H1 (cell line): ENCODE results near the gene FAM228B. TPM values are rescaled to one million over a fixed set of nuclear protein-coding genes. Genes with fewer than 3 reads are reported as not detected.
A peak's percentile ranks its signal among the peaks of the same experiment; 100 is the strongest.

Experiments used
- ASH2L ChIP-seq: fragments of 200-600, 300-600 bp; sonication (generic); IDR thresholded peaks from one replicate; pipeline ENCODE4 v1.7.1; 2017; ENCODE audit warnings: low read length
- BACH1 ChIP-seq: IDR thresholded peaks from 2 replicates; pipeline ENCODE4 v1.6.1; 2012; ENCODE audit warnings: low read length, improper control_type of control experiment
- BCL11A ChIP-seq, 2 experiments: IDR thresholded peaks; one replicate each; pipeline ENCODE4 v1.6.1; 2011; ENCODE audit warnings: low read depth in 2 of 2, low read length in 2 of 2, mild to moderate bottlenecking in 2 of 2
- CEBPB ChIP-seq: IDR thresholded peaks from 2 replicates; pipeline ENCODE4 v1.6.1; 2012; ENCODE audit warnings: low read depth, low read length
- CHD2 ChIP-seq: IDR thresholded peaks from 2 replicates; pipeline ENCODE4 v1.6.1; 2012; ENCODE audit warnings: low read length, improper control_type of control experiment
- CTBP2 ChIP-seq: IDR thresholded peaks from 2 replicates; pipeline ENCODE4 v1.7.0; 2011; ENCODE audit warnings: borderline replicate concordance, mild to moderate bottlenecking, moderate library complexity, mixed read lengths, low read length; ENCODE audit not compliant: insufficient read depth, insufficient read length
- EP300 ChIP-seq, 2 experiments: IDR thresholded peaks; 1 replicate in 1 of 2; 2 replicates in 1 of 2; pipeline ENCODE4 v1.6.1; 2011 to 2012; ENCODE audit warnings: low read depth in 2 of 2, low read length in 2 of 2, mild to moderate bottlenecking in 2 of 2, borderline replicate concordance in 1 of 2, inconsistent platforms in 1 of 2, moderate library complexity in 1 of 2
- EZH2 ChIP-seq: fragments of 200-600 bp; sonication (generic); IDR thresholded peaks from 2 replicates; pipeline ENCODE4 v1.7.1; 2012; ENCODE audit warnings: low read depth, mild to moderate bottlenecking, moderate library complexity, low read length, inconsistent platforms; ENCODE audit not compliant: severe bottlenecking
- GABPA ChIP-seq: IDR thresholded peaks from 2 replicates; pipeline ENCODE4 v1.6.1; 2011; ENCODE audit warnings: mild to moderate bottlenecking, low read length, moderate library complexity, borderline replicate concordance; ENCODE audit not compliant: insufficient read depth
- JUN ChIP-seq: IDR thresholded peaks from 2 replicates; pipeline ENCODE4 v1.6.1; 2011; ENCODE audit warnings: low read depth, mild to moderate bottlenecking, improper control_type of control experiment, low read length
- JUND ChIP-seq: IDR thresholded peaks from 2 replicates; pipeline ENCODE4 v1.6.1; 2011; ENCODE audit warnings: mild to moderate bottlenecking, improper control_type of control experiment, low read length
- KDM1A ChIP-seq: fragments of 200-600, 300-600 bp; sonication (generic); IDR thresholded peaks from 2 replicates; pipeline ENCODE4 v1.7.1; 2016; ENCODE audit warnings: mild to moderate bottlenecking, low read length, borderline replicate concordance
- MAX ChIP-seq: IDR thresholded peaks from 2 replicates; pipeline ENCODE4 v1.6.1; 2012; ENCODE audit warnings: inconsistent platforms
- NRF1 ChIP-seq: IDR thresholded peaks from 2 replicates; pipeline ENCODE4 v1.6.1; 2011; ENCODE audit warnings: mild to moderate bottlenecking, low read depth, low read length, improper control_type of control experiment
- PHF8 ChIP-seq: fragments of 200-600 bp; sonication (generic); conservative IDR thresholded peaks from 2 replicates; pipeline ENCODE4 v1.7.1; 2012; ENCODE audit warnings: low read depth, mild to moderate bottlenecking, inconsistent platforms, low read length, moderate library complexity
- POLR2A ChIP-seq, 2 experiments: IDR thresholded peaks; 1 replicate in 1 of 2; 2 replicates in 1 of 2; pipeline ENCODE4 v1.6.1; 2011; ENCODE audit warnings: low read depth in 2 of 2, low read length in 2 of 2, mild to moderate bottlenecking in 2 of 2; ENCODE audit errors: control extremely low read depth in 1 of 2
- POLR2AphosphoS5 ChIP-seq: IDR thresholded peaks from 2 replicates; pipeline ENCODE4 v1.6.1; 2011; ENCODE audit warnings: low read depth, low read length
- RAD21 ChIP-seq, 2 experiments: IDR thresholded peaks in 1 of 2; conservative IDR thresholded peaks in 1 of 2; 2 replicates each; pipeline ENCODE4 v1.6.1; 2011; ENCODE audit warnings: low read depth in 2 of 2, low read length in 2 of 2, improper control_type of control experiment in 1 of 2, inconsistent platforms in 1 of 2, mild to moderate bottlenecking in 1 of 2, moderate library complexity in 1 of 2
- RFX5 ChIP-seq: IDR thresholded peaks from 2 replicates; pipeline ENCODE4 v1.6.1; 2011; ENCODE audit warnings: low read depth, low read length, improper control_type of control experiment, borderline replicate concordance
- RNF2 ChIP-seq: fragments of 200-900, 300-1000 bp; sonication (generic); IDR thresholded peaks from 2 replicates; pipeline ENCODE4 v1.7.1; 2016; ENCODE audit warnings: borderline replicate concordance, low read depth, mild to moderate bottlenecking, antibody characterized with exemption, low read length; ENCODE audit not compliant: poor library complexity, severe bottlenecking; ENCODE audit errors: missing control alignments
- SAP30 ChIP-seq: fragments of 300-600 bp; sonication (generic); IDR thresholded peaks from 2 replicates; pipeline ENCODE4 v1.7.1; 2012; ENCODE audit warnings: low read length, moderate library complexity, mild to moderate bottlenecking, inconsistent platforms; ENCODE audit not compliant: insufficient read depth, insufficient replicate concordance
- SP4 ChIP-seq: IDR thresholded peaks from 2 replicates; pipeline ENCODE4 v1.6.1; 2012; ENCODE audit warnings: low read length, inconsistent platforms
- ZNF274 ChIP-seq: IDR thresholded peaks from 2 replicates; pipeline ENCODE4 v1.7.0; 2012; ENCODE audit warnings: low read length, borderline replicate concordance; ENCODE audit errors: extremely low read depth
- polyA plus RNA-seq, 7 experiments: library from polyadenylated mRNA; depleted of rRNA in 3 of 7; stranded (reverse) in 5 of 7; unstranded in 2 of 7; fragments of >200 nt in 5 of 7; fragments of 200-250 nt in 2 of 7; gene quantifications; 1 replicate in 5 of 7; 2 replicates in 1 of 7; 4 replicates in 1 of 7; pipeline versions ENCODE4 v1.2.1 to v1.2.3, GENCODE V29; 2011 to 2013; ENCODE audit warnings: missing spikeins in 2 of 7, mixed read lengths in 2 of 7
- total RNA-seq: library from RNA; stranded (reverse); fragmentation: NEBNext Ultra II Directional; extraction: Animal tissue kit (Norgen Biotek cat#: 25700); gene quantifications from 2 replicates; pipeline ENCODE4 v1.2.1, GENCODE V29; 2021

FAM228B gene
- total and polyA plus RNA-seq, 2 of the 8 experiments (the other 6 are each of a cell fraction or from before 2014, with no cell fraction given) = 1.4 to 3.2 TPM

- TF ChIP-seq SAP30 = no peak
- no peak for TF ChIP-seq POLR2AphosphoS5
- peak; percentile 66 for TF ChIP-seq MAX
- no peak for TF ChIP-seq RAD21 (IDR thresholded peaks at IDR 0.05 in 1 of 2, conservative IDR thresholded peaks at IDR 0.05 in 1 of 2; ENCODE audit: low read depth in 2 of 2, low read length in 2 of 2)
- TF ChIP-seq POLR2A (IDR thresholded peaks at IDR 0.05; ENCODE audit: control extremely low read depth in 1 of 2, low read depth in 2 of 2, low read length in 2 of 2) = peak; percentile 55 to 62
- TF ChIP-seq JUN = no peak
- TF ChIP-seq JUND = no peak
- TF ChIP-seq GABPA = no peak
- TF ChIP-seq PHF8 = peak; percentile 70; the same call in 1 of the 2 replicates
- TF ChIP-seq EP300 (IDR thresholded peaks at IDR 0.05; ENCODE audit: borderline replicate concordance in 1 of 2, low read depth in 2 of 2, low read length in 2 of 2) = no peak
- no peak for TF ChIP-seq CEBPB
- no peak for TF ChIP-seq RFX5
- no peak for TF ChIP-seq BCL11A (IDR thresholded peaks at IDR 0.05; ENCODE audit: low read depth in 2 of 2, low read length in 2 of 2)
- TF ChIP-seq ASH2L = peak; percentile 84
- TF ChIP-seq KDM1A = 0 out of 2 replicates have a peak, but pooled peaks have one; percentile 14
- TF ChIP-seq CHD2 = 0 out of 2 replicates have a peak, but pooled peaks have one; percentile 15
- TF ChIP-seq NRF1 = no peak
- TF ChIP-seq CTBP2 = no peak
- TF ChIP-seq EZH2 = peak; percentile 50
- no peak for TF ChIP-seq RNF2
- no peak for TF ChIP-seq ZNF274
- TF ChIP-seq BACH1 = no peak; the same call in 1 of the 2 replicates
- no peak for TF ChIP-seq SP4
Measured at GRCh38 chr2:24123195-24123921, at the start of gene FAM228B, which contains the start of gene PFN4 (continued).
